Endothelial cell (in vitro differentiated cells): ENCODE data around the gene MYH9. TPM values are rescaled to one million over a fixed set of nuclear protein-coding genes. Genes with fewer than 3 reads are reported as not detected.

ENCODE experiments used
- DNase-seq: peaks from one replicate; pipeline ENCODE4 v3.0.0; 2021; ENCODE audit warnings: low spot score
- H3K27ac Mint-ChIP-seq: one replicate; pipeline ENCODE4 v1.8.0; 2021; ENCODE audit warnings: mixed read lengths, inconsistent platforms; ENCODE audit not compliant: unreplicated experiment
- H3K27me3 Mint-ChIP-seq: one replicate; pipeline ENCODE4 v1.8.0; 2021; ENCODE audit warnings: mild to moderate bottlenecking, moderate library complexity, mixed read lengths, inconsistent platforms; ENCODE audit not compliant: unreplicated experiment
- H3K36me3 Mint-ChIP-seq: one replicate; pipeline ENCODE4 v1.8.0; 2021; ENCODE audit warnings: mild to moderate bottlenecking, low read depth, mixed read lengths, inconsistent platforms; ENCODE audit not compliant: unreplicated experiment
- H3K4me1 Mint-ChIP-seq: one replicate; pipeline ENCODE4 v1.8.0; 2021; ENCODE audit warnings: mild to moderate bottlenecking, mixed read lengths, inconsistent platforms; ENCODE audit not compliant: unreplicated experiment
- H3K4me3 Mint-ChIP-seq: one replicate; pipeline ENCODE4 v1.8.0; 2021; ENCODE audit warnings: mild to moderate bottlenecking, mixed read lengths, inconsistent platforms; ENCODE audit not compliant: unreplicated experiment
- H3K9me3 Mint-ChIP-seq: one replicate; pipeline ENCODE4 v1.8.0; 2021; ENCODE audit warnings: mixed read lengths, inconsistent platforms; ENCODE audit not compliant: unreplicated experiment
- total RNA-seq: library from RNA; stranded (reverse); fragmentation: NEBNext Ultra II Directional; extraction: Animal tissue kit (Norgen Biotek cat#: 25700); gene quantifications from one replicate; pipeline ENCODE4 v1.2.1, GENCODE V29; 2021; ENCODE audit not compliant: unreplicated experiment
- TF ChIP-seq, protein P1 (sequence below): fragments of 200-600 bp; sonication (generic); IDR thresholded peaks from one replicate; pipeline ENCODE4 v1.5.0; 2021; ENCODE audit warnings: antibody characterized with exemption; ENCODE audit not compliant: unreplicated experiment

The MYH9 gene
- total RNA-seq, 1 donor from 2014 or later: 931 TPM

DNA sequence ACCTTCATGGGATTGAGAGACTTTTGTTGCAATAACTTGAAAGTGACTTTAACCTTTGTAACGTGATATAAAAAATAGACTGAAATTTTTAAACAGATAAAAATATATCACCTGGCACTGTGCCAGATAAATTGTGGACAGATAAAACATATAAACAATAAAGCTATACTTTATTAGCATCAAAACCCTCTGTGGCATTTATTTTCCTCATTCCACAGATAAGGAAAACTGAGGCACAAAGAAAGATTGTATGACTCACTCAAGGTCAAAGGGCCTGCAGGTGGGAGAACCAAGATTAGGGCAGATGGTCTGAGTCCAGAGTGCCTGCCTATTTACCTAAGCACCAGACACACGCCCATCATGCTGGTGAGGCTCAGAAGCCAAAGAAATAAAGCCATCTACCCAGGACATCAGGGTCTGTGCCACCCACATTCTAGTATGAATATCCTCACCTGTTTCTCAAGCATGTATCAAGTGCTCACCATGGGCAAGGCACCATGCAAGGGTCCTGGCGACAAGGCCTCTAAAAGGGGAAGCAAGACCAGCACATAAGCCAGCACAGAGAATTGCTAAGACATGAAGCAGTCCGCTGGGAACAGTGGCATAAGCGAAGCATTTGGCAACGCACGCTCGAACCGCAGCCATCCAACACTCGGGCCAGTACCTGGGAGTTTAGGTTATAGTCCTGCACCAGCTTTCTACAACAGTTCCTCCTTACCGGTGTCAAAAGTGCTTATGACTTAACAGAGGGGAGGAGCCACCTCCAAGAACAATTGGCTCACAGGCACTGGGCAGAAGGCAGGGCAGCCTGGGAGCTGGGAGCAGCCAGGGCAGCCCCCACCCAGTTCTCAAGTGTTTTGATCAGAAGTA, 17.6 kb downstream of the MYH9 start:
- peak overlapping the region; percentile 86 for H3K27ac Mint-ChIP-seq
- H3K4me1 Mint-ChIP-seq: peaks cover 78% of the 10 kb centered on the region
- no peaks in the 10 kb centered on the region for H3K9me3 Mint-ChIP-seq
- peaks cover 9% of the 10 kb centered on the region for H3K27me3 Mint-ChIP-seq
- TF ChIP-seq, protein P1, sequence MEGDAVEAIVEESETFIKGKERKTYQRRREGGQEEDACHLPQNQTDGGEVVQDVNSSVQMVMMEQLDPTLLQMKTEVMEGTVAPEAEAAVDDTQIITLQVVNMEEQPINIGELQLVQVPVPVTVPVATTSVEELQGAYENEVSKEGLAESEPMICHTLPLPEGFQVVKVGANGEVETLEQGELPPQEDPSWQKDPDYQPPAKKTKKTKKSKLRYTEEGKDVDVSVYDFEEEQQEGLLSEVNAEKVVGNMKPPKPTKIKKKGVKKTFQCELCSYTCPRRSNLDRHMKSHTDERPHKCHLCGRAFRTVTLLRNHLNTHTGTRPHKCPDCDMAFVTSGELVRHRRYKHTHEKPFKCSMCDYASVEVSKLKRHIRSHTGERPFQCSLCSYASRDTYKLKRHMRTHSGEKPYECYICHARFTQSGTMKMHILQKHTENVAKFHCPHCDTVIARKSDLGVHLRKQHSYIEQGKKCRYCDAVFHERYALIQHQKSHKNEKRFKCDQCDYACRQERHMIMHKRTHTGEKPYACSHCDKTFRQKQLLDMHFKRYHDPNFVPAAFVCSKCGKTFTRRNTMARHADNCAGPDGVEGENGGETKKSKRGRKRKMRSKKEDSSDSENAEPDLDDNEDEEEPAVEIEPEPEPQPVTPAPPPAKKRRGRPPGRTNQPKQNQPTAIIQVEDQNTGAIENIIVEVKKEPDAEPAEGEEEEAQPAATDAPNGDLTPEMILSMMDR: no peak
- no peak for DNase-seq
- no peak overlapping the region for H3K4me3 Mint-ChIP-seq
- H3K36me3 Mint-ChIP-seq: peaks cover 10% of the 10 kb centered on the region

DNA sequence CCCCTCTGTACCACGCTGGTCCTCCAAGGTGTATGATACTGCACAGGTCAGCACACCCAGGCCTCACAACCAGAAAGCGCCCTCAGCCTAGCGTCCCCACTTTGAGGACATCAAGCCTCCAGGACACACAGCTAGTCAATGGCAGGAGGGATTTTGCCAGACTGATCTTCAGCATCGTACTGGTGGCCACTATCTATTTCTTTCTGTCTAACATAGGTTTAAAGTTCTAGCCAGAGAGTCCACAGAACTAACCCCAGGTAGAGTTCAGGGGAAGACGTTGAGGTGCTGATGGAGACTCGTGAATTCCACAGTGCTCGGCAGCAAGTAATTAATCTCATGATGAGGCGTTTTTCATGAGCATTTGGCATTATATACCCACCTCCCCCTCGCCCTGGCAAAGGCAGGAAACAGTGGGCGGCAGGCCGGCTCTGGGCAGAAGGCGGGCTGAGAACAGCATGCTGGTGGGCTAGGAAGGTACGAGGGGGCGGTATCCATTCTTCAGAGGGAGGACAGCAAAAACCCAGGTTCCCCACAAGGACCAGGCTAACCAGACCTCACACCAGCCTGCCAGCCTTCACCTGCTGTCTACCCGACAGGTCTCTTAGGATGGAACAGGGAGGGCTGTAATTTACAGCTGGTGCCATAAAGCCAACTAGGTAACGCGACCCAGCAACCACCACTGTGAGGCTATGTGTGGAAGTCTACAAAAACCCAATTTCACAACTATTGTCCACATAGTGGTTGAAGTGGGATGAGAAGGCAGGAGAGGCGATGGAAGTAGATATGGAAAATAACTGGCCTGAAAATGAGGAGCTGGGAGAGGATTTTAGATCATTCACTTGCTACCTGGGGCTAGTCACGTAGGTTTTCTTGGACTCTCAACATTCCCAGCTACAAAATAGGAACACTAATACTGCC, 18.5 kb downstream of the MYH9 start:
- Mint-ChIP-seq H3K27ac (peak overlapping the region; percentile 86), H3K36me3 (peaks cover 10% of the 10 kb centered on the region), H3K9me3 (no peaks in the 10 kb centered on the region), H3K27me3 (peaks cover 11% of the 10 kb centered on the region), H3K4me1 (peaks cover 82% of the 10 kb centered on the region), H3K4me3 (no peak overlapping the region)
- TF ChIP-seq, protein P1: no peak
- DNase-seq: no peak

DNA sequence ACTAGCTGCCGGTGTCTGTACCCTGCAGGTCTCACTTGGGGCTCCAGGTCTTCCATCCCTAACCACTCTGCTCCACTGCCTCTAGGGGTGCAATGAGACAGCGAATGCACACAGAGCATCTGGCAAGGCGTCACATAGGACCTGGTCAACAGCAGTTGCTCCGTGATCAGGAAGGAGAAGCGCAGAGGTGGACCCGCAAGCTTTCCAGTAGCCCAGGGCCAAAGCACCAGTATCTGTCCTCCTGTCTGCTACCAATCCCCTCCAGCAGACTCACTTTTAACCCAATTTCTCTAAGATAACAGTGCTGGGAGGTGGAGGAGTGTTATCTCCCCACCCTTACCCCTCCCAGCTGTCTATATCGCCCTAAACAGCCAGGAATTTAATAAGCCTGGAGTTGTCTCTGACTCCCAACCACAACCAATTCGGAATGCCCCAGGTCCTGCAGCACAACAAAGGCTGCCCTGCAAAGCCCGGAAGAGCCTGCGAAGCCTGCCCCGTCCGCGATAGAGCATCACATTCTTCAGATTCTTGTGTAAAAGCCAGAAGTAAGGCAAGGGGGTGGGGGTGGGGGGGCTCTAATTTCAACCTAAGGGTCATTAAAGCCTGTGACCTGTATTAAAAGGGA, 19.3 kb downstream of the MYH9 start:
- peaks cover 86% of the 10 kb centered on the region for H3K4me1 Mint-ChIP-seq
- no peaks in the 10 kb centered on the region for H3K9me3 Mint-ChIP-seq
- peaks cover 7% of the 10 kb centered on the region for H3K36me3 Mint-ChIP-seq
- peak overlapping the region; percentile 86 for H3K27ac Mint-ChIP-seq
- DNase-seq: peak; percentile 42
- peak overlapping the region; percentile 26 for H3K4me3 Mint-ChIP-seq
- H3K27me3 Mint-ChIP-seq: peaks cover 14% of the 10 kb centered on the region
- TF ChIP-seq, protein P1: no peak

DNA sequence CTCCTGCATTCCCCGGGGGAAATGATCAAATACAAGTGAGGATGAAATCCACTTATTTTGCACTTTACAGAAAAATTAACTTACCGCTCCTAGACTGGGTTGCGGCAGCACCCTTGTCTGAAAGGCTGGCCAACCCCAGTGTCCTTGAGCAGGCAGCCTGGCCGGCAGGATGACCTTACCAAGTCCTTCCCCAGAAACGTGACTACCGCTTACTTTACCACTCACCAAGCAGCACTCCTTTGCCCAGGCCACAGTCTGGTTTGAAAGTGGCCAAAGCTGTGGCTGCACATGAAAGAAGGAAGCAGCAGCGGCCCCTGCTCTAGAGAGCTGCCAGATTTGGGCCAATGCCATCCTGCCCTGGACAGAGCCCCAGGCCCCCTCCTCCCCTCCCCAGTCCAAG, 20.3 kb downstream of the MYH9 start:
- peaks cover 10% of the 10 kb centered on the region for H3K36me3 Mint-ChIP-seq
- no peak overlapping the region for H3K4me3 Mint-ChIP-seq
- DNase-seq: no peak
- peak overlapping the region; percentile 57 for H3K27ac Mint-ChIP-seq
- H3K9me3 Mint-ChIP-seq: no peaks in the 10 kb centered on the region
- peaks cover 86% of the 10 kb centered on the region for H3K4me1 Mint-ChIP-seq
- H3K27me3 Mint-ChIP-seq: peaks cover 18% of the 10 kb centered on the region
- TF ChIP-seq, protein P1: no peak
